IPS DF 6.9 (cell line): ENCODE results near the gene TEX2.
"Not testable (repeated sequence)": the region's sequence is repeated elsewhere in the genome, so short reads cannot be mapped to it uniquely, and the experiment has no call there.

Experiments
- DNase-seq: peaks from one replicate; pipeline ENCODE4 v3.0.0-alpha.2; 2013; ENCODE audit warnings: low read depth, low spot score
- H3K27ac ChIP-seq: one replicate; pipeline ENCODE4 v1.5.1; 2013; ENCODE audit warnings: low read length, control low read depth
- H3K27me3 ChIP-seq: 2 replicates; pipeline ENCODE4 v1.6.1; 2013; ENCODE audit warnings: mild to moderate bottlenecking, low read length; ENCODE audit not compliant: control insufficient read depth, insufficient read depth
- H3K36me3 ChIP-seq: 2 replicates; pipeline ENCODE4 v1.6.1; 2013; ENCODE audit warnings: low read length; ENCODE audit not compliant: control insufficient read depth, insufficient read depth
- H3K4me1 ChIP-seq: 2 replicates; pipeline ENCODE4 v1.6.1; 2013; ENCODE audit warnings: low read length; ENCODE audit not compliant: control insufficient read depth, insufficient read depth
- H3K4me3 ChIP-seq: 2 replicates; pipeline ENCODE4 v1.5.1; 2013; ENCODE audit warnings: mild to moderate bottlenecking, low read length
- H3K9me3 ChIP-seq: 2 replicates; pipeline ENCODE4 v1.6.1; 2013; ENCODE audit warnings: low read length, inconsistent platforms; ENCODE audit not compliant: control insufficient read depth, insufficient read depth
- WGBS: extraction: QIAGEN DNeasy Blood & Tissue Kit; methylation state at CpG from one replicate; pipeline ENCODE4 v1.1.7; 2013; ENCODE audit warnings: mixed read lengths, missing lambda C conversion rate; ENCODE audit not compliant: insufficient read length, insufficient coverage; 5-methylcytosine and 5-hydroxymethylcytosine counted together

TEX2 gene

GRCh38 chr17:64180089-64181073, 82.7 kb downstream of the TEX2 start:
- H3K27ac ChIP-seq, result no peak overlapping the region
- H3K4me3 ChIP-seq, result no peak overlapping the region
- WGBS, result no CpG with 5 or more reads among the region's 11 CpGs

GRCh38 chr17:64179024-64179423, 84.0 kb downstream of the TEX2 start:
- H3K36me3 ChIP-seq, H3K27me3 ChIP-seq, H3K4me1 ChIP-seq, DNase-seq, H3K9me3 ChIP-seq, H3K27ac ChIP-seq, H3K4me3 ChIP-seq: not testable (repeated sequence)
- WGBS, result no CpG with 5 or more reads among the region's 4 CpGs

More at GRCh38 chr17:64180089-64181073, 82.7 kb downstream of the TEX2 start:
- Histone ChIP-seq H3K27me3 (no peaks in the 10 kb centered on the region), H3K36me3 (no peaks in the 10 kb centered on the region), H3K9me3 (no peaks in the 10 kb centered on the region), H3K4me1 (no peaks in the 10 kb centered on the region)
- DNase-seq, result no peak

GRCh38 chr17:64178011-64178825, 84.8 kb downstream of the TEX2 start:
- no peaks in the 10 kb centered on the region for H3K36me3 ChIP-seq
- H3K9me3 ChIP-seq, result no peaks in the 10 kb centered on the region
- no CpG with 5 or more reads among the region's 9 CpGs for WGBS
- DNase-seq, result no peak
- no peak overlapping the region for H3K4me3 ChIP-seq
- no peaks in the 10 kb centered on the region for H3K4me1 ChIP-seq
- H3K27ac ChIP-seq, result no peak overlapping the region
- H3K27me3 ChIP-seq, result no peaks in the 10 kb centered on the region

GRCh38 chr17:64177311-64178010, 85.6 kb downstream of the TEX2 start:
- no peaks in the 10 kb centered on the region for H3K4me1 ChIP-seq
- H3K36me3 ChIP-seq, result no peaks in the 10 kb centered on the region
- no peak for DNase-seq
- no peak overlapping the region for H3K27ac ChIP-seq
- H3K9me3 ChIP-seq, result no peaks in the 10 kb centered on the region
- H3K4me3 ChIP-seq, result no peak overlapping the region
- WGBS, result no CpG with 5 or more reads among the region's 7 CpGs
- no peaks in the 10 kb centered on the region for H3K27me3 ChIP-seq

GRCh38 chr17:64176556-64176955, 86.5 kb downstream of the TEX2 start:
- Histone ChIP-seq H3K9me3 (no peaks in the 10 kb centered on the region), H3K4me3 (no peak overlapping the region), H3K27me3 (no peaks in the 10 kb centered on the region), H3K4me1 (no peaks in the 10 kb centered on the region), H3K27ac (no peak overlapping the region), H3K36me3 (no peaks in the 10 kb centered on the region)
- DNase-seq, result no peak

- H3K9me3 ChIP-seq, result no peaks in the 10 kb centered on the region
- H3K4me3 ChIP-seq, result no peak overlapping the region
- no CpG with 5 or more reads among the region's 7 CpGs for WGBS
- no peaks in the 10 kb centered on the region for H3K36me3 ChIP-seq
- no peaks in the 10 kb centered on the region for H3K4me1 ChIP-seq
- no peak overlapping the region for H3K27ac ChIP-seq
- no peak for DNase-seq
- H3K27me3 ChIP-seq, result no peaks in the 10 kb centered on the region
Observed at GRCh38 chr17:64174686-64175456, 88.2 kb downstream of the TEX2 start.

GRCh38 chr17:64173646-64174045, 89.4 kb downstream of the TEX2 start:
- no peaks in the 10 kb centered on the region for H3K27me3 ChIP-seq
- WGBS, result no CpG with 5 or more reads among the region's 3 CpGs
- no peaks in the 10 kb centered on the region for H3K9me3 ChIP-seq
- DNase-seq, result no peak
- no peak overlapping the region for H3K4me3 ChIP-seq
- H3K27ac ChIP-seq, result no peak overlapping the region
- no peaks in the 10 kb centered on the region for H3K4me1 ChIP-seq
- H3K36me3 ChIP-seq, result no peaks in the 10 kb centered on the region

- no peaks in the 10 kb centered on the region for H3K4me1 ChIP-seq
- no peak overlapping the region for H3K27ac ChIP-seq
- no peak for DNase-seq
- no peak overlapping the region for H3K4me3 ChIP-seq
- H3K27me3 ChIP-seq, result no peaks in the 10 kb centered on the region
- no peaks in the 10 kb centered on the region for H3K36me3 ChIP-seq
- no peaks in the 10 kb centered on the region for H3K9me3 ChIP-seq
- WGBS, result no CpG with 5 or more reads among the region's 3 CpGs
Observed at GRCh38 chr17:64172510-64172909, 90.5 kb downstream of the TEX2 start.

GRCh38 chr17:64171041-64171440, 92.0 kb downstream of the TEX2 start:
- no CpG with 5 or more reads among the region's 8 CpGs for WGBS

GRCh38 chr17:64170286-64170685, 92.8 kb downstream of the TEX2 start:
- Histone ChIP-seq H3K36me3 (no peaks in the 10 kb centered on the region), H3K4me3 (no peak overlapping the region), H3K27me3 (no peaks in the 10 kb centered on the region), H3K9me3 (no peaks in the 10 kb centered on the region), H3K4me1 (no peaks in the 10 kb centered on the region), H3K27ac (no peak overlapping the region)
- no CpG with 5 or more reads among the region's 4 CpGs for WGBS
- no peak for DNase-seq

More at GRCh38 chr17:64171041-64171440, 92.0 kb downstream of the TEX2 start:
- Histone ChIP-seq H3K4me1 (no peaks in the 10 kb centered on the region), H3K27ac (no peak overlapping the region), H3K4me3 (no peak overlapping the region), H3K9me3 (no peaks in the 10 kb centered on the region), H3K27me3 (no peaks in the 10 kb centered on the region), H3K36me3 (no peaks in the 10 kb centered on the region)
- DNase-seq, result no peak
